Measurements from ENCODE around the gene TCF12.
"Not testable (repeated sequence)": the region's sequence is repeated elsewhere in the genome, so short reads cannot be mapped to it uniquely, and the experiment has no call there.

The TCF12 gene

DNA sequence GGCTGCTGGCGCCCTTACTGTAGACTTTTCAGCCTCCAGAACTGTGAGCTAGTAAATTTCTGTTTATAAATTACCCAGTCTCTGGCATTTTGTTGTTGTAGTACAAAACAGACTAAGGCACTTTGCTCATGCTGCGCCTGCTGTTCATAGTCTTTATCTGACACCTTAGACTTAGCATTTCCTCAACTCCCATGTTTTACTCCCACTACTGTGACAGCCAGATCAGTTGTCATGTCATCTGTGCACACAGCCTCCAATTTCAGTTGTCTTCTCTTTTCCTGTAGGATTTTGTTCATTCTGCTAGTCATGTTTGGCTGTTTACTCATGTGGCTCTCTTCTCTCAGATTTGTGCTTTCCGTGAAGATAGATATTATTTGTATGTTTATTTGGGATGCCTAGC, 62.0 kb downstream of the TCF12 start:
- DNase-seq, result no peak

DNA sequence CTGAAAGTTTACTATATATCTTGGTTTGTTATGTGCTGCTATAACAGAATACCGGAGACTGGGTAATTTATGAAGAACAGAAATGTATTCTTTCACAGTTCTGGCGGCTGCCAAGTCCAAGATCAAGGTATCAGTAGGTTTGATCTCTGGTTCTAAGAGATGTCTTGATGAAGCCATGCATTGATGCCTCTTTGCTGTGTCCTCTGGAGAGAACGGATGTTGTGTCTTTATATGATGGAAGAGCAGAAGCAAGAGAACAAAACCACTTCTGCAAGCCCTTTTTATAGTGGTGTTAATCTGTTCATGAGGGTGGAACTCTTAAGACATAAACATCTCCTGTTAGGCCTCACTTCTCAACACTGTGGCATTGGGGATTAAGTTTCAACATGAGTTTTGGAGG, 62.7 kb downstream of the TCF12 start:
- DNase-seq, result no peak

DNA sequence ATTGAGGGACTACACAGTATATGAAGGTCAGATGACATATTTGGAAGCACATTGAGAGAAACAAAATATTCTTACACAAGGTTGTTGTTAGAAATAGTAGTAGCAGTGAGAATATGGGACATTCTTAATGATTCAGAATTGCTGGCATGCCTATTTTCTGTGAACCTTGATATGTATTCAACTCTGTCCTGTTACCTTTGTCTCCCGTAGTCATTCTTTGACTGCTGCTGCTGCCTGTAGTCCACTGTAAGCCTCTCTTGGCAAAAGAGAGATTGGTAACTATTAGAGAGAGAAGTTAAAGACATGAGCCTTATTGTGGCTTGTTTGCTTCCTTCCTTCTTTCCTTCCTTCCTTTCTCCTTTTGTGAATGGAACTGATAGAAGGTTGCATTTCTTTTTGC, 64.5 kb downstream of the TCF12 start:
- DNase-seq, result no peak

DNA sequence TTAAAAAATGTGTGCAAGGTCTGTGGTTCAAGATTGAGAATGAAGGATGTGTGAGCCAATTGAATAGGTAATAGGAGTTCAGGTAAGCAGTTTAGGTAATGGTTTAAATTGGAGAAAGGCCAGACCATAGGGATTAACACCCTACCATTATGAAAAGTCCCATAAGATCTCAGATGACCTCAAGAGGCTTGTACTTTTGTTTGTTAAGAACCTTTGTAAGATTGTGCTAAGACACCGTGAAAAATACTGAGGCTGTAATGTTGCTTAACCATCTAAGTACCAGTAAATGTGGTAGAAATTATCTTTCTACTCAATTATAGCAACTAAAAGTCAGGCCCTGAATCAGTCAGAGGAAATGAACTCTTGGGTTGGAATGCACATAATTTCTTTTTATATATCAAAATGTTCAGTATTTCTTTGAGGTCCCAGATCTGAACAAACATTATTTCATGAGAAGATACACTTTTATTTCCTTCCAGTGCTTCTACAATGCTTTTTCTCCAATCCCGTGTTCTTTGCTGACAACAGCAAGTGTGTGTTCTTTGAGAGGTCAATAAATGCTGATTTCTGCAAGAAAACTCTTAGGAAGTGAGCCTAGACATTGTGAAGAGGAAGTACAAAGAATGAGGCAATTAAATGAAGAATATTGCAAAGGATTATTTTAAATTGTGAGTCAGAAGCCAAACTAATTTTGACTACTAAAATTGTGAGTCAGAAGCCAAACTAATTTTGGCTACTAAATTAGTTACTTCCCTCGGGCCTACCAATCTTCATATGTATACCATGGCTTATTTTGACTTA, 66.4 kb downstream of the TCF12 start:
- no peak for DNase-seq

DNA sequence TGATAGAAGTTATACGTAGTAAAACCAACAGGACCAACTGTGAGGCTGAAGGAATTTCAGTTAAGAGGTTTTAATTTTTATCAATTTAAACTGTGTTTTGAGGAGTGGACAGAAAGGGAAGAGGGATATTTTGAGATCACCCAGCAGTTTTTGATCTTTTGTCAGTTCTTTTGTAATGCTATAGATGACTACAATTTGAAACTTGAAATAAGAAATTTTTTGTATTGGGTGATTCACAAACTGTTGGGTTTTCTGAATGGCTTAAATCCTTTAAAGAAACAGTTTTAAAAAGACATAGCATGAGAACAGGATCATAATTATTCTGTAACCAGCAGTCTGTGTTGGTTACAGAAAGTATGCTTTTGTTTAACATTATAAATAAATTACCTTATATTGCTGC, 67.4 kb downstream of the TCF12 start:
- DNase-seq, result no peak

DNA sequence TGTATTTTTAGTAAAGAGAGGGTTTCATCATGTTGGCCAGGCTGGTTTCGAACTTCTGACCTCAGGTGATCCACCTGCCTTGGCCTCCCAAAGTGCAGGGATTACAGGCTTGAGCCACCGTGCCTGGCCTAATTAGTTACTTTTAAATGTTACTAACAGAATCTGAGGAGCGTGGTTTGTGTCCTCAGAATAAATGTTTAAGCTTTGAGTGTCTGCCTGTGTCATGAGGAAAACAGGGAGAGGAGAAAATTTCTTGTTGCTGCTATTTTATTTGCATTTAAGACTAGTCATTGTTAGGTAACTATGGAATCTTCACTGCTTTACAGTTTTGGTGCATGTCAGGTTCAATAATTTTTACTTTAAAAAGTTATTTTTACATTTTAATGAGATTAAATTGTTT, 68.8 kb downstream of the TCF12 start:
- no peak for DNase-seq

DNA sequence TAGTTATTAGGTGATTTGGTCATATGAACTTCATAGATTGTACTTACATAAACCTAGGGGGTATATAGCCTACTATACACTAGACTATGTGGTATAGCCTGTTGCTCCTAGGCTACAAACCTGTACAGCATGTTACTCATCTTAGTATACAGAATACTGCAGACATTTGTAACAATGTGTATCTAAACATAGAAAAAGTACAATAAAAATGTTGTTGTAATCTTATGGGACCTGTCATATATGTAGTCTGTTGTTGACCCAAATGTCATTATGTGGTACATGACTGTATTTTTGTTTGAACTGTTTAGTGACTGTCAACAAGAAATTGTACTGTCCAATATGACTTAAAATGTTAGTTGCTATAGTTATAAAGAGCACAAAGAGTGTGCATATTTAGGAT, 69.8 kb downstream of the TCF12 start:
- no peak for DNase-seq

DNA sequence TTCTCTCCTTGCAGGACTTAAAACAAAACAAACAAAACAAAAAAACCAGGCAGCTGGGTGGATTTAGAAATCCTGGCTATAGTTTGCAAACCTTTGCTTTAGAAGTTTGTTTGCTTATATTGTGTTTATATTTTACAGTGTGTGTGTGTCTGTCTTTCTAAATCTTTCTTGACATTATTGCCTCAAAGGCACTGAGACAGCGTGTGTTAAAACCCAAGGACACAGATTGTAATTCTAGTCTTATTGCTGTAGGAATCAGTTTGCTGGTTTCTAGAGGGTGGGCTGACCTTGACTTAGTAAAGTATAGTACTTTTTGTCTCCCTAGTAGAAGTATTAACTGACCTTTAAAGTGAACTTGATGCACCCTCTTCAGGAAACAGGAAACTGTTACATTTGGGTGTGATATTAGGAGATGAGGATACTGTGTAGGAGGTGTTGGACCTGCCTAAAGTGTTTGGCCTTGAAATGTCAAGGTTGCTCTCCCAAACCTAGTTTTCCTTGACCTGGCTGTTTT, 71.0 kb downstream of the TCF12 start:
- DNase-seq, result no peak

DNA sequence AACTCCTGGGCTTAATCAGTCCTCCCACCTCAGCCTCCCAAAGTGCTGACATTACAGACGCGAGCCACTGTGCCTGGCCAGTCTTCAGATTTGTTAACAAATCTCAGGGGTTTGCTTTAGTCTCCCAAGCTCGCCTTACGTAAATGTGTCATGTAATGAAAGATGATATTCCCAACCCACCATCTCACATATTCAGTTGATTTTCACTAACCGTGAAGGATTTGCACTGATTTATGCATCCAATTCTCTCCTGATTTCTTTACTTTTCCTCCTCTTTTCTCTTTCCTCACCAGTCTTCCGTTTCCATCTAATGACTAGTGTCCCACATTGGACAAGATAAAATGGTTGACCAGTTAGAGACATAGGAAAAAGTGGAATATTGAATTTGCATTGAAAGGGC, 72.6 kb downstream of the TCF12 start:
- no peak for DNase-seq

DNA sequence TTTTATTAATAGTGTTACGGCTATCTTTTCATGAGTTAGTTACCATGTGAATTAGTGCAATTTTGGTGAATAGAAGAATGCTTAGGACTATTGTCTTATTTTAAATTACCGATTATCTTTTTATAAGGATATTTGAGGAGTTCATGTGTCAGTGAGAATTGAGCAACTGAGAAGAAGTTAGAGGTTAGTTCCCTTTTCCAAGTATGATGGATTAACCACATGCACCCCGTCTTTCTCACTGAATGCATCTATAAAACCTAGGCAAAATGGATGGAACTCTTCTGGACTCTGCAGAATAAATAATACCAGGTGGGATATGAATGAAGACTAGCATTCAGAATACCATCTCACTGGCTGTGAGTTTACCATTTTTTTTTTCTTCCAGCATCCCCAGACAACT, 74.3 kb downstream of the TCF12 start:
- DNase-seq, result no peak

DNA sequence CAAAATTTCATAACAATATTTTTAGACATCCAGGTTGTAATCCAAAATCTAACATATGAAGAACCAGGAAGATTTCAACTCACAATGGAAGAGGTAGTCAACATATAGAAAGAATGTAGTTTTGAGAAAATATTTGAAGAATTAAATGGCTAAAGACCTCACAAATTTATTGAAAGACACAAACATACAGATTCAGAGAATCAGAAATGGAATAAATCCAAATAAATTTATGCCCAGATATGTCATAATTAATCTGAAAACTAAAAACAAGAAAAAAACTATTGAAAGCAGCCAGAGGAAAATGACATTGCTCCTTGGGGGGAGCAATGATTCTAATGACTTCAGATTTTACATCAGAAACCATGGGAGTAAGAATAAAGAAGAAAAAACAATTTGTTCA, 75.8 kb downstream of the TCF12 start:
- DNase-seq, result no peak

DNA sequence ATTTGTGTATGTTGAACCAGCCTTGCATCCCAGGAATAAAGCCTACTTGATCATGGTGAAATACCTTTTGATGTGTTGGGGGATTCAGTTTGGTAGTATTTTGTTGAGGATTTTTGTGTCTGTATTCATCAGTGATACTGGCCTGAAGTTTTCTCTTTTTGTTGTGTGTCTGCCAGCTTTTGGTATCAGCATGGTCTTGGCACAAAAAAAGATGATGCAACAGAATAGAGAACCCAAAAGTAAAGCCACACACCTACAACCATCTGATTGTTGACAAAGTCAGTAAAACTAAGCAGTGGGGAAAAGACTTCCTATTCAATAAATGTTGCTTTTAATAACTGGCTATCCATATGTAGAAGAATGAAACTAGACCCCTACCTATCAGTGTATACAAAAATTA, 77.6 kb downstream of the TCF12 start:
- DNase-seq, result no peak

DNA sequence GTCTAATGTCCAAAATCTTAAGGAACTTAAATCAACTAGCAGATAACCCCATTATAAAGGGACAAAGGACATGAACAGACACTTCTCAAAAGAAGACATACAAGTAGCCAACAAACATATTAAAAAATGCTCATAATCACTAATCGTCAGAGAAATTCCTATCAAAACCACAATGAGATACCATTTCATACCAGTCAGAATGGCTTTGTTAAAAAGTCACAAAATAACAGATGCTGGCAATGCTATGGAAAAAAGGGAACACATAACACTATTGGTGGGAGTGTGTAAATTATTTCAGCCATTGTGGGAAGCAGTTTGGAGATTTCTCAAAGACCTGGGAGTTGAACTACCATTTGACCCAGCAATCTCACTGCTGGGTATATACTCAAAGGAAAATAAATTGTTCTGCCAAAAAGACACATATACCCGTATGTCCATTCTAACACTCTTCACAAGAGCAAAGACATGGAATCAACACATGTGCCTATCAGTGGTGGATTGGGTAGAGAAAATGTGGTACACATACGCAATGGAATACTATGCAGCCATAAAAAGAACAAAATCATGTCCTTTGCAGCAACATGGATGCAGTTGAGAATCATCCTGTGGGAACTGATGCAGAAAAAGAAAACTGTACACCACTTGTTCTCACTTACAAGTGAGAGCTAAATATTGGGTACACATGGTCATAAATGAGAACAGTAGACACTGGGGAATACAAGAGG, 78.5 kb downstream of the TCF12 start:
- DNase-seq, result no peak

DNA sequence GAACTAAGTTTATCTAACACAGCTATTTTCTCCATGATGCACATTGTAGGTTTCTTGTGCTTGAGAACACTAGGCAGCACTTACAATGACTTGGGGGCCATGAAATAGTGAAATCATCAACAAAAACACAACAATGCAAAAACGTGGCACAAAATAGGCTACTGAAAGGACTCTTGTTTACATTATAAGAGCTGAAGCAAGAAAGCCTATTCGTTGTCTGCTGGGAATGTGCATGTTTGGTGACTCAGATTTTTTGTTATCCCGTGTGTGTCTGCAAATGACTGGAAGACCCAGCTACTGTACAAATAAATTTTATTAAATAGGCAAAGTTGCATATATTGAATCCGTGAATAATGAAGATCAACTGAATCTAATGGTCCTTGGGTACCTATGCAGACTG, 85.0 kb downstream of the TCF12 start:
- no peak for DNase-seq

DNA sequence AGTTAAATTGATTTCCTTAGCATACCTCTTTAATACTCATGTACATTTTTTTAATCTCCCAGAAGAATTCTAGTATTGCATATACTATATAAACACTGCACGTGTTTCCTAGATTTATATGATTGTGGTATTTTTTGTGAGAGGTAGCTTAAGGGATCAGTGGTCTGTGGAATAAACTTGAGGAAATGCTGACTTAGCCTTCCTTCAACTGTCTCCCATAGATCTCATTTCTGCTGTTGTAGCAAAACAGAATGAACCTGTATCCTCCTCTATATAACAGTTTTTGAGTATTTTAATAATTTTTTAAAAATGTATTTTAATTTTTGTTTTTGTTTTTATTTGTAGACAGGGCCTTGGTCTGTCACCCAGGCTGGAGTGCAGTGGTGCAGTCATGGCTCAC, 86.8 kb downstream of the TCF12 start:
- DNase-seq, result no peak

DNA sequence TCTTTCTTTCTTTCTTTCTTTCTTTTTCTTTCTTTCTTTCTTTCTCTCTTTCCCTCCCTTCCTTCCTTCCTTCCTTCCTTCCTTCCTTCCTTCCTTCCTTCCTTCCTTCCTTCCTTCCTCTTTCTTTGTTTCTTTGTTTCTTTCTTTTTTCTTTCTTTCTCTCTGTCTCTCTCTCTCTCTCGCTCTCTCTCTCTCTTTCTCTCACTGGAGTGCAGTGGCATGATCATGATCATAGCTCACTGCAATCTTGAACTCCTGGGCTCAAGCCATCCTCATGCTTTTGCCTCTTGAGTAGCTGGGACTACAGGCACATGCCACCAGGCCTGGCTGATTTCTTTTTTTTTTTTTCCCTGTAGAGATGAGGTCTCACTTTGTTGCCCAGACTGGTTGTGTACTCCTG, 89.4 kb downstream of the TCF12 start:
- DNase-seq, result not testable (repeated sequence)

DNA sequence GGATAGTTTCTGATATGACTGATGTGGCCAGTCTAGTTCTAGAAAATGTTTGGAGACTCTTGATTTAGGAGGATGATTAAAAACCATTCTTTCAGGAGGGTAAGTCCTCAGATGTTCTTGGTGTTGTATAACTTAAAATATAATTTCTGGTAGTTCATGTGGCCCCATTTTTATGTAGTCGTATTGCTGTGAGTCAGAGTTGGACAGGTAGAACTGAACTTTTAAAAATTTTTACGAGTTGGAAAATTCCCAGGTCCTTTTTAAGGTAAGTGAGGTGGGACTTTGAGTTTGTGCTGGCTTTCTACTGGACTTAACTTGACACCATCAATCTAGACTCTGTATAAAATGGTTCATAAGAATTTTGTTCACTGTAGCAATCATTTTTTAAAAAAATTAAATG, 92.3 kb downstream of the TCF12 start:
- DNase-seq, result no peak

DNA sequence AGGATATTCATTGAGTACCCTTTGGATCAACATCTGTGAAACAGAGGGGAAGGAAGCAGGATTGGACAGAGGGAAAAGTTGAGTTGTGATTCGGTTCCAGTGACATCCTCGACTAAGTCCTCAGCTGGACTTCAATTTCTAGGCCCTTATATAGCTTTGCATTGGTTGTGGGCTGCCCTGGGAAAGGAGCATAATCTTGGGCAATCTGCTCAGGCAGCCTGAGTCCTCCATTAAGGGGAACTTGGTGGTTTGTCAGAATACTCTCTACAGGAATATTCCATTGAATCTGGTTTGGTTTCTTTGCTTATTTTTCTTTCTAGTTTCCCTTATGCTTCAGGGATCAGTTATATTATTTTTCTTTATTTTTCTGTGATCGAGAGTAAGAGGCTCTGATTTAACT, 94.1 kb downstream of the TCF12 start:
- DNase-seq, result no peak

DNA sequence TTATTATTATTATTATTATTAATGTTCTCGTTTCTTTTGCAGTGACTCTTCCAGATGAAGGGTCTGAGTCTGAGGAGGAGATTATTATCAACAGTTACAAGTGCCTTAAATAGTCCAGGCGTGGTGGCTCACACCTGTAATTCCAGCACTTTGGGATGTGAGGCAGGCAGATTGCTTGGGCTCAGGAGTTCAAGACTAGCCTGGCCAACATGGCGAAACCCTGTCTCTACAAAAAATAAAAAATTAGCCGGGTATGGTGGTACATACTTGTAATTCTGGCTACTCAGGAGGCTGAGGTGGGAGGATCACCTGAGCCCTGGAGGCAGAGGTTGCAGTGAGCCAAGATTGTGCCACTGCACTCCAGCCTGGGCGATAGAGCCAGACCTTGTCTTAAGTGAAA, 96.5 kb downstream of the TCF12 start:
- DNase-seq, result not testable (repeated sequence)

DNA sequence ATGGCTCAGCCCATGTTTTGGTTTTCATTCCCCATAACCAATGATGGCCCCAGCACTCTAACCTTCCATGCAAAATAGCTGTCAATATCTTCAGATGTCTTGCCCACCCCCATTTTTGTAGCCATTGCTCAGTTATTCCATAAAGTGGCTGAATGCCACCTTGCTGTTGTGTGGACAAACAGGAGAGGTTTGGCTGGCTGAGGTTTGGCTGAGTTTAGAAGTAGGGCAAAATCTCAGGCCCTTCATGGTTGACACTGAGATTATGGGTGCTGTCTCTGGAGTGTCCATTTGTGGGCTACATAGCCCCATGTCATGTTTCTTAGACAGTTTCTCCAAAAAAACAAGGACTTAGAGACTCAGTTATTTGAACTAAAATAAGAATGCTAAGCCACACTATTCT, 96.9 kb downstream of the TCF12 start:
- DNase-seq, result no peak

DNA sequence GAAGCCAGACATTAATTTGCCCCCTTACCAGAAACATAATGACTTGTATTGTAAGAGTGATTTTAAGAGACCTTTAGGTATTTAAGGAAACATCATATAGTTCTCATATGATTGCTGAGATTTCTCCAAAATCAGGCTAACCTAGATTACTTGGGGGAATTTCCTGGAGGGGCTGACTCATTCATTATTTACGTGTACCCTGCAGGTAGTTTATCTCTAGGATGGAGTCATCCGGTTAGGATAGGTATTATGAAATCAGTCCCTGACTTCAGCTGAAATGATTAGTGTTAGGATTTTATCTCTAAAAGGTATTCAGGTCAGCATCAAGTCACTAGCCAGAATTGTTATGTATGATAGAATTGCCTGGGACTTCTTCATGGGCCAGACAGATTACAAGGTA, 97.5 kb downstream of the TCF12 start:
- DNase-seq, result no peak

DNA sequence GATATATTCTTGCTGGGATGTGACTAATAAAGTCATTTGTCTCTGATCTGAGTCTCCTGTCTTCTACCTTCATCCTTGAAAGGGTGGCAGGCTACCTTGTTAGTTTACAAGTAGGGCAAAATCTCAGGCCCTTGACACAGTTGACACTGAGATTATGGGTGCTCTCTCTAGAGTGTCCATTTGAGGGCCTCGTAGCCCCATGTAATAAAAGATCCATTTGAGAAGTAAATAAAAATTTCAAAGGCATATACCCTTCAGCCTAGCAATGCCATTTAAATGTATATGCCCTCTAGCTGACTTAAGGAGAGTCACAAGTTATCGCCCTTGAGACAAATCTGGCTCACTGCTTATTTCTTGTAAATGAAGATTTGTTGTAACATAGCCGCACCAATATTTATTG, 98.6 kb downstream of the TCF12 start:
- DNase-seq, result no peak

DNA sequence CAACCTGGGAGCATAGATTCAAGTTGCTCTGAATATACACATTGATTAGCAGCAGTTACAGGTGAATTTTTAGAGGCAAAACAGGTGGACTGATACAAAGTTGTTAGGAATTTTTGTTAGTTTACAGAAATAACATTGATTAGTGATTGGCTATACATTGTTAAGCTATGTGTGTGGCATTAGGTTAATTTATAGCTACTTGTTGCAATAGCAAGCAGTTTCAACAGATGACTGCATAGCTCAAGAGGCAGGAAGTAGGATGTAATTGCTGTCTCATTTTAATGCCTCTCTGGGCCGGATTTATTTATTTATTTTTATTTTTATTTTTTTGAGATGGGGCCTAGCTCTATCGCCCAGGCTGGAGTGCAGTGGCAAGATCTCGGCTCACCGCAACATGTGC, 99.7 kb downstream of the TCF12 start:
- no peak for DNase-seq

DNA sequence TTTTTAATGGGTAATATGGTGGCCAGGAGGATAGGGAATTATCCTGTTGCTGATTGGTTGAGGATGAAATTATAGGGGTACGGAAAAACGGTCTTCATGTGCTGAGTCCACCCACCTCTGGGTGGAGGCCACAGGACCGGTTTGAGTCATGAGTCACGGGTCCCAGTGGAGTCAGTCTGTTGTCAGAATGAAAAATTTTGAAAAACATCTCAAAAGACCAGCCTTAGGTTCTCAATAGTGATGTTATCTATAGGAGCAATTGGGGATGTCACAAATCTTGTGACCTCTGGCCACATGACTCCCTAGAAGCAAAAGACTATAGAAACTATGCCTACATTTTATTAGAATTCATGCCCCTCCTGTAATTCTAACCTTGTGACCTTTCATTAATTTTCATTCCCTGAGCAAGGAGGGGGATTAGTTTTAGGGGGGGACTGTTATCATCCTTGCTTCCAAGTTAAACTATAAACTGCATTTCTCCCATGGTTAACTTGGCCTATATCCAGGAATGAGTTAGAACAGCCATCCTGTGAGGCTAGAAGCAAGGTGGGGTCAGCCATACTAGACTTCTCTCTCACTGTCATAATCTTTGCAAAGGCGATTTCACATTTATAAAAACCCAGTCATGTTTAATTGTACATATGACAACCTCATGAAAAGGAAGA, 101.2 kb downstream of the TCF12 start:
- DNase-seq, result no peak

Measured in DMS 273 treated with DMSO at 0.1 percent for 48 hours (cell line).